ENCODE results near the gene CCDC102B. TPM values are rescaled to one million over a fixed set of nuclear protein-coding genes. Genes with fewer than 3 reads are reported as not detected.

Gene CCDC102B
- total and polyA plus RNA-seq, 2 experiments from 2014 or later, result 1.3 to 2.1 TPM

DNA sequence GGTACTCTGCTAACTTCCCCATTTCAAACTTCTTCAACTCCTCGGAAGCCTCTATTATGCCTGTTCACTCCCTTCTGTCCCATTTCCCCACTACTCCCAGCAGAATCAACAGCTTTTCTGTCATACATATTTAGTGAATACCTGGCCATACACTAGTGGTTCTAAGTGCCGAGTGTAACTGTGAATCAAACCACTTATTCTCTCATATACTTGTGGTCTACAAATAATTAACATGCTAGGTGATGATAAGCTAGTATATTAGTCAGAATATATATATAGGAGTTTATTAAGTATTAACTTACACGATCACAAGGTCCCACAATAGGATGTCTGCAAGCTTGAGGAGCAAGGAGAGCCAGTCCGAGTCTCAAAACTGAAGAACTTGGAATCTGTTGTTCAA, 150.7 kb downstream of the CCDC102B start:
- Mint-ChIP-seq H3K36me3 (ENCODE audit: low read depth) (no peaks in the 10 kb centered on the region), H3K27ac (no peak overlapping the region), H3K9me3 (no peaks in the 10 kb centered on the region), H3K4me1 (peaks cover 17% of the 10 kb centered on the region), H3K4me3 (no peak overlapping the region), H3K27me3 (ENCODE audit: insufficient read depth, low read depth, poor library complexity) (no peaks in the 10 kb centered on the region)
- DNase-seq (ENCODE audit: low spot score) (no peak), ATAC-seq (no peak)
- H3K27ac ChIP-seq (ENCODE audit: low read depth), result no peak overlapping the region
- no peaks in the 10 kb centered on the region for H3F3A ChIP-seq (replicated peaks; ENCODE audit: low read depth)
- no peaks in the 10 kb centered on the region for H3K9me2 ChIP-seq (ENCODE audit: insufficient read depth)
- peaks cover 18% of the 10 kb centered on the region for H3K4me1 ChIP-seq (ENCODE audit: insufficient read depth)
- TF ChIP-seq ZNF114 (CRISPR knock-in tag; IDR thresholded peaks at IDR 0.05) (no peak), EZH2 (IDR thresholded peaks at IDR 0.05; ENCODE audit: low read depth, unreplicated experiment) (no peak)
- H3K4me2 ChIP-seq, result no peak overlapping the region
- no peaks in the 10 kb centered on the region for H4K20me1 ChIP-seq (replicated peaks; ENCODE audit: insufficient read depth)
- no peak overlapping the region for H2AFZ ChIP-seq
- no peaks in the 10 kb centered on the region for H3K36me3 ChIP-seq (ENCODE audit: insufficient read depth)
- no peaks in the 10 kb centered on the region for H3K27me3 ChIP-seq (ENCODE audit: insufficient read depth)
- no peak overlapping the region for H3K4me3 ChIP-seq
- no peaks in the 10 kb centered on the region for H3K79me2 ChIP-seq (replicated peaks; ENCODE audit: insufficient read depth)

- H3K27me3 ChIP-seq (ENCODE audit: insufficient read depth), result no peaks in the 10 kb centered on the region
- no peak overlapping the region for H3K4me2 ChIP-seq
- no peaks in the 10 kb centered on the region for H3K9me2 ChIP-seq (ENCODE audit: insufficient read depth)
- peaks cover 8% of the 10 kb centered on the region; the same call in 1 of the 2 replicates for H3K4me1 ChIP-seq (ENCODE audit: insufficient read depth)
- Mint-ChIP-seq H3K4me3 (no peak overlapping the region), H3K4me1 (peaks cover 13% of the 10 kb centered on the region; the same call in 2 of the 3 replicates), H3K9me3 (no peaks in the 10 kb centered on the region), H3K27ac (no peak overlapping the region), H3K36me3 (ENCODE audit: low read depth) (no peaks in the 10 kb centered on the region), H3K27me3 (ENCODE audit: insufficient read depth, low read depth, poor library complexity) (peaks cover 3% of the 10 kb centered on the region)
- no peak overlapping the region for H2AFZ ChIP-seq
- ATAC-seq (no peak), DNase-seq (ENCODE audit: low spot score) (no peak)
- H3K79me2 ChIP-seq (replicated peaks; ENCODE audit: insufficient read depth), result no peaks in the 10 kb centered on the region
- no peak overlapping the region for H3K4me3 ChIP-seq
- no peak overlapping the region for H3K27ac ChIP-seq (ENCODE audit: low read depth)
- H3F3A ChIP-seq (replicated peaks; ENCODE audit: low read depth), result no peaks in the 10 kb centered on the region
- no peaks in the 10 kb centered on the region for H3K36me3 ChIP-seq (ENCODE audit: insufficient read depth)
- no peaks in the 10 kb centered on the region for H4K20me1 ChIP-seq (replicated peaks; ENCODE audit: insufficient read depth)
- TF ChIP-seq ZNF462 (CRISPR knock-in tag; IDR thresholded peaks at IDR 0.05) (no peak), NANOG (IDR thresholded peaks at IDR 0.05; ENCODE audit: borderline replicate concordance) (no peak), REST (IDR thresholded peaks at IDR 0.05; ENCODE audit: unreplicated experiment) (no peak), EZH2phosphoT487 (IDR thresholded peaks at IDR 0.05; ENCODE audit: unreplicated experiment) (no peak), JUNB (IDR thresholded peaks at IDR 0.05; ENCODE audit: unreplicated experiment) (no peak), STAT1 (IDR thresholded peaks at IDR 0.05; ENCODE audit: unreplicated experiment) (no peak), EZH2 (IDR thresholded peaks at IDR 0.05; ENCODE audit: low read depth, unreplicated experiment) (no peak), ZNF331 (CRISPR knock-in tag; IDR thresholded peaks at IDR 0.05; ENCODE audit: low read depth) (no peak), ZNF114 (CRISPR knock-in tag; IDR thresholded peaks at IDR 0.05) (no peak)
- TF ChIP-seq, protein P1, sequence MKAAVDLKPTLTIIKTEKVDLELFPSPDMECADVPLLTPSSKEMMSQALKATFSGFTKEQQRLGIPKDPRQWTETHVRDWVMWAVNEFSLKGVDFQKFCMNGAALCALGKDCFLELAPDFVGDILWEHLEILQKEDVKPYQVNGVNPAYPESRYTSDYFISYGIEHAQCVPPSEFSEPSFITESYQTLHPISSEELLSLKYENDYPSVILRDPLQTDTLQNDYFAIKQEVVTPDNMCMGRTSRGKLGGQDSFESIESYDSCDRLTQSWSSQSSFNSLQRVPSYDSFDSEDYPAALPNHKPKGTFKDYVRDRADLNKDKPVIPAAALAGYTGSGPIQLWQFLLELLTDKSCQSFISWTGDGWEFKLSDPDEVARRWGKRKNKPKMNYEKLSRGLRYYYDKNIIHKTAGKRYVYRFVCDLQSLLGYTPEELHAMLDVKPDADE (IDR thresholded peaks at IDR 0.05), result no peak
Measured at GRCh38 chr18:68954738-68955137, 156.9 kb downstream of the CCDC102B start.
